ENCODE results near the gene FBN1.

The FBN1 gene

GRCh38 chr15:48652510-48653076, 7.1 kb upstream of the FBN1 start:
- Histone ChIP-seq H3K36me3 (ENCODE audit: control insufficient read depth in 2 of 2, insufficient read depth in 2 of 2, low read length in 2 of 2) (no peaks in the 10 kb centered on the region), H3K9me3 (ENCODE audit: control insufficient read depth in 2 of 2, low read length in 2 of 2) (no peaks in the 10 kb centered on the region), H3K9ac (ENCODE audit: low read length in 2 of 2) (no peak overlapping the region), H3K27me3 (ENCODE audit: control insufficient read depth in 1 of 2, insufficient read depth in 2 of 2, low read length in 2 of 2) (peaks cover 0 to 3% of the 10 kb centered on the region in 2 donors), H3K4me3 (ENCODE audit: low read length in 2 of 2) (no peak overlapping the region), H3K27ac (ENCODE audit: low read length) (no peak overlapping the region), H3K4me1 (ENCODE audit: control insufficient read depth, insufficient read depth, low read length) (peaks cover 5% of the 10 kb centered on the region)

DNA sequence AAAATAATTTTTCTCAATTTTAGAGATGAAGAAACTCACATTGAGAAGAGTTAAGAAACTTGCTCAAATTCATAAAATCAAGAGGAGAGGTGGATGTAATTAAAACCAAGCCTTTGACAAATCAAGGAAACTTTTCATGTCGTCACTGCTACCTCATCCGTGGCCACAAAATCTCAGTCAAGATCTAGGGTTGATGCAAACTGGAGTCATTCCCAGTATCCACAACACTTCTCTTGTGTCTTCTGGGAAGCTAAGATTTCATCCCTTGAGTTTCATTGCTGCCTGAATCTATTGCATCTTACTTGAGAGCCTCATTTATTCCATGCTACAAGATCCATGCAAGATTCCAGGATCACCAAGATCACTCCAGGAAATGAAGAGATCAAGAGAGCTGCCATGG, 5.4 kb upstream of the FBN1 start:
- H3K9ac ChIP-seq (ENCODE audit: low read length in 2 of 2), result no peak overlapping the region
- no peak overlapping the region for H3K4me3 ChIP-seq (ENCODE audit: low read length in 2 of 2)
- peaks cover 0 to 3% of the 10 kb centered on the region in 2 donors for H3K27me3 ChIP-seq (ENCODE audit: control insufficient read depth in 1 of 2, insufficient read depth in 2 of 2, low read length in 2 of 2)
- H3K27ac ChIP-seq (ENCODE audit: low read length), result no peak overlapping the region
- no peaks in the 10 kb centered on the region for H3K9me3 ChIP-seq (ENCODE audit: control insufficient read depth in 2 of 2, low read length in 2 of 2)
- no peaks in the 10 kb centered on the region for H3K36me3 ChIP-seq (ENCODE audit: control insufficient read depth in 2 of 2, insufficient read depth in 2 of 2, low read length in 2 of 2)
- H3K4me1 ChIP-seq (ENCODE audit: control insufficient read depth, insufficient read depth, low read length), result peaks cover 15% of the 10 kb centered on the region

DNA sequence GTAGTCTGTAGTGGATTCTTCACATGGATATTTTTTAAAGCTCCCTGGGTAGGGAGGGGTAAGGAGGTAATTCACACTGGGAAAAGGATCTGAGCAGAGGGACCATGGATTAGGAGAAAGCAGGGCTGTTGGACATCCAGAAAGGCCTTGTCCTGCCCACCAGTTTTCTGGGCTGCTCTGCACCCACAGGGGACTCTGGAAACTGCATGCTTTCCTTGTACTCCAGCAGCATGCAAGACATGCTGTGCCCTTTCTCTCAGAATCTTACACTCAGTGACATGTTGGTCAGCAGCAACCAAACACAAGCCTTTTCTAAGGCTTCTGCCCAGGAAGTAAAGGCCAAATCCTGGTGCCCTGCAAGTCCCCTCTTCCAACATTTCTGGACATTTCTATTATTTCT, 2.5 kb upstream of the FBN1 start:
- Histone ChIP-seq H3K36me3 (ENCODE audit: control insufficient read depth in 2 of 2, insufficient read depth in 2 of 2, low read length in 2 of 2) (no peaks in the 10 kb centered on the region), H3K4me1 (ENCODE audit: control insufficient read depth, insufficient read depth, low read length) (peaks cover 15% of the 10 kb centered on the region), H3K27ac (ENCODE audit: low read length) (no peak overlapping the region), H3K9me3 (ENCODE audit: control insufficient read depth in 2 of 2, low read length in 2 of 2) (no peaks in the 10 kb centered on the region), H3K9ac (ENCODE audit: low read length in 2 of 2) (no peak overlapping the region), H3K4me3 (ENCODE audit: low read length in 2 of 2) (no peak overlapping the region), H3K27me3 (ENCODE audit: control insufficient read depth in 1 of 2, insufficient read depth in 2 of 2, low read length in 2 of 2) (no peaks in the 10 kb centered on the region)

DNA sequence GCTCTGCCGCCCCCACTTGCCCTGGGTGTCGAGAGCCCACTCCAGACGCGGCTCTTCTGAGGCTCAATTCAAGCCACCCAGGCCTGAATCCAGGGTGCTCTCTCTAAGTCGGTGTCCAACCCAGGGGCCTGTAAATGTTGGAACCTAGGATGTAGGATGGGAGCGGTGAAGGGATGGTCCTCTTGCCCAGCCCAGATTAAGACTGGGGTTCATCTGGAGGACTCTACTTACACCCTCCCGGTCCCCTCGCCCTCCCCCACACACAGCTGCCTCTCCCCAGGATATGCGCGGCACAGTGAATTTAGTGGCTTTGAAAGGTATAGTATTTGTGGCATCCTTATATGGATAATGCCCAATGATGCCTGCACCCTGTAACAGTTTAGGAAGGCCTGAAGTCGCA, 822 bp upstream of the FBN1 start:
- no peaks in the 10 kb centered on the region for H3K9me3 ChIP-seq (ENCODE audit: control insufficient read depth in 2 of 2, low read length in 2 of 2)
- peak overlapping the region; percentile 73 to 84 for H3K9ac ChIP-seq (ENCODE audit: low read length in 2 of 2)
- peak overlapping the region; percentile 88 for H3K27ac ChIP-seq (ENCODE audit: low read length)
- no peaks in the 10 kb centered on the region for H3K27me3 ChIP-seq (ENCODE audit: control insufficient read depth in 1 of 2, insufficient read depth in 2 of 2, low read length in 2 of 2)
- H3K4me1 ChIP-seq (ENCODE audit: control insufficient read depth, insufficient read depth, low read length), result peaks cover 21% of the 10 kb centered on the region
- no peaks in the 10 kb centered on the region for H3K36me3 ChIP-seq (ENCODE audit: control insufficient read depth in 2 of 2, insufficient read depth in 2 of 2, low read length in 2 of 2)
- H3K4me3 ChIP-seq (ENCODE audit: low read length in 2 of 2), result peak overlapping the region; percentile 88 to 89

DNA sequence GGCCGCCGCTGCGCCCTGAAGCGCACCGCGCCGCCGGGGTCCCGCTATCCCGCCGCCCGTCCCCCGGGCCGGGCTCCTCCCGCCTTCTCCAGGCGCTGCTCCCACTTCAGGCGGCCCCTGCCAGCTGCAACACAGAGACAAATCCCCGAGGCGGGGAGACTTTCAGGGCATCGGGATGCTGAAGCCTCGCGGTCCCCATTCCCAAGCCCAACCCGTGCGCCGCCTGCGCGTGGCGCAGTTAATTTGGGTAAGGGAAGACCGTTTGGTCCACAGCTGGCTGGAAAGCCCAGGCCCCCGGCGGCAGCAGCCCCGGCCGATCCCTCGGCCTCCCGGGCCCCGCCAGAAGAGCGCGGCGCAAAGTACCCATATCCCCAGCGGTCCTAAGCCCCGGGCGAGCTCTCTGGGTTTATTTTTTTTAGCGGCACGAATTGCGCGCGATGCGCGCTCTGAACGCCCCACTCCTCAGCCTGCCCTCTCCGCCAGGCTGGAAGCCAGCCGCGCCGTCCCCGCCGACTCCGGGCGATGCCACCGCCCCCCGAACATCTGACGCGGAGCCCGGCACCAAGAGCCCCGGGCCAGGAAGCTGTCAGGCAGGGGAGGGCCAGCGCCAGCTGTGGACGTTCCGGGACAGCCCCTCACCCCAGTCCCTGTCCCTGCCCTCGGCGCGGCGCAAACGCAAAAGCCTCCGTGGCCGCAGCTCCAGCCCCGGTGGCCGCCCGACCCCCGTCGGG, 517 bp downstream of the FBN1 start:
- peaks cover 26% of the 10 kb centered on the region for H3K4me1 ChIP-seq (ENCODE audit: control insufficient read depth, insufficient read depth, low read length)
- H3K4me3 ChIP-seq (ENCODE audit: low read length in 2 of 2), result peak overlapping the region; percentile 88 to 89
- peak overlapping the region; percentile 73 to 84 for H3K9ac ChIP-seq (ENCODE audit: low read length in 2 of 2)

DNA sequence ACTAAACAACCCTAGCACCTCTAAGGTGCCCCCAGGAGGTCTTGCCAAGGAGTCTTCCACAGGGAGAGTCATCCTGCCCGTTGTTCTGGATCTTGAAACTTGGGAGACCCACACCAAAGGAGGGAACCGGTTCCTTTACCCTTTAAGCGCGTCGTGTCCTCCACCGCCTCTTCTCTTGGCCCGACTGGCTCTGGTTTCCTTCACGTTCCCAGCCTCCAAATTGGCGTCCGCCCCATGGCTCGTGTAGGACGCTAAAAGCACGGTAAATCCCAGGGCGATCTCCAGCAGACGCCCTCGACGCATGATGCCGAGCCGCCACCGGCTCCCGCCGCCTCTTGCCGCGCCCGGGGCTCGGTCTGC, 1.1 kb downstream of the FBN1 start:
- Histone ChIP-seq H3K27ac (ENCODE audit: low read length) (peak overlapping the region; percentile 88), H3K4me3 (ENCODE audit: low read length in 2 of 2) (peak overlapping the region; percentile 88 to 89), H3K4me1 (ENCODE audit: control insufficient read depth, insufficient read depth, low read length) (peaks cover 26% of the 10 kb centered on the region), H3K36me3 (ENCODE audit: control insufficient read depth in 2 of 2, insufficient read depth in 2 of 2, low read length in 2 of 2) (no peaks in the 10 kb centered on the region), H3K27me3 (ENCODE audit: control insufficient read depth in 1 of 2, insufficient read depth in 2 of 2, low read length in 2 of 2) (no peaks in the 10 kb centered on the region), H3K9me3 (ENCODE audit: control insufficient read depth in 2 of 2, low read length in 2 of 2) (no peaks in the 10 kb centered on the region), H3K9ac (ENCODE audit: low read length in 2 of 2) (peak overlapping the region; percentile 73 to 84)

More for the DNA sequence above, 517 bp downstream of the FBN1 start:
- Histone ChIP-seq H3K27me3 (ENCODE audit: control insufficient read depth in 1 of 2, insufficient read depth in 2 of 2, low read length in 2 of 2) (no peaks in the 10 kb centered on the region), H3K27ac (ENCODE audit: low read length) (peak overlapping the region; percentile 88), H3K9me3 (ENCODE audit: control insufficient read depth in 2 of 2, low read length in 2 of 2) (no peaks in the 10 kb centered on the region), H3K36me3 (ENCODE audit: control insufficient read depth in 2 of 2, insufficient read depth in 2 of 2, low read length in 2 of 2) (no peaks in the 10 kb centered on the region)

- Histone ChIP-seq H3K27me3 (ENCODE audit: control insufficient read depth in 1 of 2, insufficient read depth in 2 of 2, low read length in 2 of 2) (no peaks in the 10 kb centered on the region), H3K9me3 (ENCODE audit: control insufficient read depth in 2 of 2, low read length in 2 of 2) (no peaks in the 10 kb centered on the region), H3K27ac (ENCODE audit: low read length) (peak overlapping the region; percentile 88), H3K4me3 (ENCODE audit: low read length in 2 of 2) (peak overlapping the region; percentile 88 to 89), H3K9ac (ENCODE audit: low read length in 2 of 2) (peak overlapping the region; percentile 73 to 84), H3K36me3 (ENCODE audit: control insufficient read depth in 2 of 2, insufficient read depth in 2 of 2, low read length in 2 of 2) (no peaks in the 10 kb centered on the region), H3K4me1 (ENCODE audit: control insufficient read depth, insufficient read depth, low read length) (peaks cover 26% of the 10 kb centered on the region)
These were observed 1.6 kb downstream of the FBN1 start for GRCh38 chr15:48643776-48644466.

GRCh38 chr15:48643206-48643605, 2.3 kb downstream of the FBN1 start:
- H3K9me3 ChIP-seq (ENCODE audit: control insufficient read depth in 2 of 2, low read length in 2 of 2), result no peaks in the 10 kb centered on the region
- H3K4me1 ChIP-seq (ENCODE audit: control insufficient read depth, insufficient read depth, low read length), result peaks cover 26% of the 10 kb centered on the region
- H3K9ac ChIP-seq (ENCODE audit: low read length in 2 of 2), result peak overlapping the region in 1 of 2 donors; percentile 73
- H3K36me3 ChIP-seq (ENCODE audit: control insufficient read depth in 2 of 2, insufficient read depth in 2 of 2, low read length in 2 of 2), result no peaks in the 10 kb centered on the region
- H3K27me3 ChIP-seq (ENCODE audit: control insufficient read depth in 1 of 2, insufficient read depth in 2 of 2, low read length in 2 of 2), result no peaks in the 10 kb centered on the region
- H3K27ac ChIP-seq (ENCODE audit: low read length), result peak overlapping the region; percentile 88
- H3K4me3 ChIP-seq (ENCODE audit: low read length in 2 of 2), result peak overlapping the region; percentile 88 to 89

DNA sequence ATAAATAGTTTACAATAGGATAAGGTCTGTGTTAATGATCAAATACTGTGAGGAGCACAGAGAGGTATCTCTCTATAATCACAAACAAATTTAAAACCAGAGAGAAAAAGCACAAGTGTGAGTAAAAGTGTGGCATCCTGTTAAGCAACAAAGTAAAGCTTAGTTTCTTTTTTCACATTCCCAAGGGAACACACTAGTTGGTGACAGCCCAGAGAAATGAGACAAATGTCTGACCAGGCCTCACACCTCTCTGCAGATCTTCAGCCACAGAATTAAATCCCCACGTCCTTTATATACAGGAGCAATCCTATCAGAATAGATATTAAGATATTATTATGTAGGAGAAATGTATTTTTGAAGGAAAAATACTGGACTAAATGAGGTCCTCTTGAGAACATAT, 2.7 kb downstream of the FBN1 start:
- Histone ChIP-seq H3K27me3 (ENCODE audit: control insufficient read depth in 1 of 2, insufficient read depth in 2 of 2, low read length in 2 of 2) (no peaks in the 10 kb centered on the region), H3K4me3 (ENCODE audit: low read length in 2 of 2) (peak overlapping the region; percentile 88 to 89), H3K9ac (ENCODE audit: low read length in 2 of 2) (peak overlapping the region; percentile 37 to 73), H3K36me3 (ENCODE audit: control insufficient read depth in 2 of 2, insufficient read depth in 2 of 2, low read length in 2 of 2) (no peaks in the 10 kb centered on the region), H3K27ac (ENCODE audit: low read length) (no peak overlapping the region), H3K9me3 (ENCODE audit: control insufficient read depth in 2 of 2, low read length in 2 of 2) (no peaks in the 10 kb centered on the region), H3K4me1 (ENCODE audit: control insufficient read depth, insufficient read depth, low read length) (peaks cover 26% of the 10 kb centered on the region)

DNA sequence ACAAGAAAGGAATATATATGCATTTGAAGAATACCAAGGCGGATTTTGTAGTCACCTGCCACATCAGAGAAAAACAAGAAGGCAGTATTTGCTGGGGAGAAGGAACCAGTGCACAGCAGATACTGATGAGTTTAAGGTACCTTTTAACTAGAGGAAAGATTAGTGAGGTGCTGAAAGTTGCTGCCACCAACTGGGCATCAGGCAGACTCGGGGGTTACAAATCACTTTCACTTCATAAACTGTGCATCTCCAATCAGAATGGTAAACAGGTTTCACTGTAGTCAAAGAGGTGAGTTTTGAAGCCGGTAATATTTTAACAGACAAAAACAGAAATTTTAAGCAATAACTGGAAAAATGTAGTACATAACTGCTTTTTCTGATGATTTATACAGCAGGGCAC, 4.1 kb downstream of the FBN1 start:
- Histone ChIP-seq H3K27me3 (ENCODE audit: control insufficient read depth in 1 of 2, insufficient read depth in 2 of 2, low read length in 2 of 2) (no peaks in the 10 kb centered on the region), H3K4me3 (ENCODE audit: low read length in 2 of 2) (peak overlapping the region in 1 of 2 donors; percentile 50), H3K4me1 (ENCODE audit: control insufficient read depth, insufficient read depth, low read length) (peaks cover 23% of the 10 kb centered on the region), H3K27ac (ENCODE audit: low read length) (peak overlapping the region; percentile 19), H3K9me3 (ENCODE audit: control insufficient read depth in 2 of 2, low read length in 2 of 2) (no peaks in the 10 kb centered on the region), H3K9ac (ENCODE audit: low read length in 2 of 2) (peak overlapping the region in 1 of 2 donors; percentile 29), H3K36me3 (ENCODE audit: control insufficient read depth in 2 of 2, insufficient read depth in 2 of 2, low read length in 2 of 2) (no peaks in the 10 kb centered on the region)

- peaks cover 15% of the 10 kb centered on the region for H3K4me1 ChIP-seq (ENCODE audit: control insufficient read depth, insufficient read depth, low read length)
- no peaks in the 10 kb centered on the region for H3K27me3 ChIP-seq (ENCODE audit: control insufficient read depth in 1 of 2, insufficient read depth in 2 of 2, low read length in 2 of 2)
- H3K4me3 ChIP-seq (ENCODE audit: low read length in 2 of 2), result no peak overlapping the region
- no peak overlapping the region for H3K9ac ChIP-seq (ENCODE audit: low read length in 2 of 2)
- H3K9me3 ChIP-seq (ENCODE audit: control insufficient read depth in 2 of 2, low read length in 2 of 2), result no peaks in the 10 kb centered on the region
- no peaks in the 10 kb centered on the region for H3K36me3 ChIP-seq (ENCODE audit: control insufficient read depth in 2 of 2, insufficient read depth in 2 of 2, low read length in 2 of 2)
- no peak overlapping the region for H3K27ac ChIP-seq (ENCODE audit: low read length)
These were observed 6.5 kb downstream of the FBN1 start for GRCh38 chr15:48638963-48639362.

Data from stomach smooth muscle (tissue), 2 donors.